GM23248 (cell line): ENCODE measurements around the gene SMYD3. TPM values are rescaled to one million over a fixed set of nuclear protein-coding genes. Genes with fewer than 3 reads are reported as not detected.

Experiments
- DNase-seq: peaks from one replicate; pipeline ENCODE4 v3.0.0-alpha.2; 2015
- H2AFZ ChIP-seq: fragments of 200-600 bp; sonication (generic); 2 replicates; pipeline ENCODE4 v1.6.1; 2016; ENCODE audit warnings: antibody characterized with exemption
- H3F3A ChIP-seq: fragments of 200-600 bp; sonication (generic); 2 replicates; pipeline ENCODE4 v1.6.1; 2016; ENCODE audit warnings: mild to moderate bottlenecking, antibody characterized with exemption, mixed run types; ENCODE audit not compliant: insufficient read depth
- H3K27ac ChIP-seq: fragments of 200-600 bp; sonication (generic); 2 replicates; pipeline ENCODE4 v1.5.1; 2016; ENCODE audit warnings: mild to moderate bottlenecking
- H3K27me3 ChIP-seq: fragments of 200-600 bp; sonication (generic); replicated peaks from 2 replicates; pipeline ENCODE4 v1.6.1; 2016; ENCODE audit warnings: mild to moderate bottlenecking; ENCODE audit not compliant: insufficient read depth
- H3K36me3 ChIP-seq: fragments of 200-600 bp; sonication (generic); 2 replicates; pipeline ENCODE4 v1.6.1; 2016; ENCODE audit warnings: low read depth, mild to moderate bottlenecking
- H3K4me1 ChIP-seq: fragments of 200-600 bp; sonication (generic); 2 replicates; pipeline ENCODE4 v1.6.1; 2016; ENCODE audit warnings: mild to moderate bottlenecking; ENCODE audit not compliant: insufficient read depth
- H3K4me2 ChIP-seq: fragments of 200-600 bp; sonication (generic); one replicate; pipeline ENCODE4 v1.6.1; 2016; ENCODE audit warnings: mild to moderate bottlenecking; ENCODE audit not compliant: unreplicated experiment
- H3K4me3 ChIP-seq: fragments of 200-600 bp; sonication (generic); 2 replicates; pipeline ENCODE4 v1.5.1; 2016; ENCODE audit warnings: mild to moderate bottlenecking
- H3K79me2 ChIP-seq: fragments of 200-600 bp; sonication (generic); 2 replicates; pipeline ENCODE4 v1.6.1; 2016; ENCODE audit warnings: mild to moderate bottlenecking; ENCODE audit not compliant: insufficient read depth
- H3K9ac ChIP-seq: fragments of 200-600 bp; sonication (generic); 2 replicates; pipeline ENCODE4 v1.6.1; 2016; ENCODE audit warnings: mild to moderate bottlenecking
- H3K9me2 ChIP-seq: fragments of 200-600 bp; sonication (generic); 2 replicates; pipeline ENCODE4 v1.6.1; 2016; ENCODE audit warnings: mixed run types, mild to moderate bottlenecking, moderate library complexity; ENCODE audit not compliant: insufficient read depth
- H3K9me3 ChIP-seq: fragments of 200-600 bp; sonication (generic); one replicate; pipeline ENCODE4 v1.6.1; 2017; ENCODE audit warnings: low read depth
- H4K20me1 ChIP-seq: fragments of 200-600 bp; sonication (generic); 2 replicates; pipeline ENCODE4 v1.6.0; 2016; ENCODE audit not compliant: insufficient read depth
- EZH2 ChIP-seq: fragments of 200-600 bp; sonication (generic); IDR thresholded peaks from 2 replicates; pipeline ENCODE4 v1.6.1; 2018; ENCODE audit warnings: antibody characterized with exemption, mild to moderate bottlenecking; ENCODE audit not compliant: insufficient read depth, poor library complexity, severe bottlenecking
- EZH2phosphoT487 ChIP-seq: fragments of 200-600 bp; sonication (generic); IDR thresholded peaks from 2 replicates; pipeline ENCODE4 v1.6.1; 2018; ENCODE audit warnings: antibody characterized with exemption, moderate library complexity, mild to moderate bottlenecking, low read depth; ENCODE audit not compliant: insufficient read depth
- WGBS, 2 experiments: methylation state at CpG; one replicate each; pipeline ENCODE4 v1.1.6; 2015 to 2017; ENCODE audit warnings: low lambda C conversion rate in 2 of 2, low coverage in 1 of 2; ENCODE audit errors: missing lambda C conversion rate in 2 of 2; 5-methylcytosine and 5-hydroxymethylcytosine counted together
- in situ Hi-C: fragments of 300-500 bp; cut with MboI; formaldehyde crosslinking; loops from 2 replicates; pipeline ENCODE4 v1.15.0; 2020
- polyA plus RNA-seq: library from polyadenylated mRNA; unstranded; fragments of >200 nt; fragmentation: Nextera tagmentation; extraction: Ambion mirVana; gene quantifications from 2 replicates; pipeline ENCODE4 v1.2.1, GENCODE V29; 2016
- total RNA-seq: library from RNA; depleted of rRNA; stranded (reverse); fragments of >200 nt; shearing (Covaris generic); gene quantifications from 2 replicates; pipeline ENCODE4 v1.2.3, GENCODE V29; 2014

SMYD3 gene
- total and polyA plus RNA-seq, 2 experiments from 2014 or later: 32.1 to 44.8 TPM

- no peaks in the 10 kb centered on the region for H3K79me2 ChIP-seq
- H3K27ac ChIP-seq: peak overlapping the region; percentile 79
- no peaks in the 10 kb centered on the region for H4K20me1 ChIP-seq
- H3F3A ChIP-seq: peaks cover 43% of the 10 kb centered on the region
- no peaks in the 10 kb centered on the region for H3K9me2 ChIP-seq
- TF ChIP-seq EZH2phosphoT487 (no peak), EZH2 (no peak)
- H3K4me3 ChIP-seq: peak overlapping the region; percentile 38
- 6 to 8% methylated on average over 3 of the region's 3 CpGs for WGBS, 2 experiments
- H3K4me2 ChIP-seq: peak overlapping the region; percentile 77
- peaks cover 30% of the 10 kb centered on the region for H3K4me1 ChIP-seq
- DNase-seq: peak; percentile 98
- no peaks in the 10 kb centered on the region for H3K27me3 ChIP-seq
- in situ Hi-C loops: no loop called here
- no peaks in the 10 kb centered on the region for H3K9me3 ChIP-seq
- H2AFZ ChIP-seq: peak overlapping the region; percentile 55
- H3K36me3 ChIP-seq: no peaks in the 10 kb centered on the region
- peak overlapping the region; percentile 59 for H3K9ac ChIP-seq
These were observed 718.8 kb downstream of the SMYD3 start for GRCh38 chr1:245788269-245788668.

DNA sequence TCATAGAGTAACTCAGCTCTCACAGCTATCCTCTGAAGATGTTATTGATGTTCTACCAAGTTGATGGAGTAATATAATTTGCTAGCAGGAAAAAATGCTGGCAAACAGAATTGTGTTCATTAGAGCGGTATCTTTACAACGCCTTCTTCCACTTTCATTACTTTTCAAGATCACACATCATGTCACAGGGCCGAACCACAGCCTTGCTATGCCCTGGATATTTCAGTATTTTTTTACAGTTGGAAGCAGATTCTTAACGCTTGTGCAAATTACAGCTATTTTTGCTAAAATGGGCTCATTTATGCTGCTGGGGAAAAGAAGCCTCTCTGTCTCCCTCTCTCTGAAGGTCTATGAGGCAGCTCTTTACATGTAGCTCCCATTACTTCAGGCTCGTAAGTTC, 720.1 kb downstream of the SMYD3 start:
- WGBS, 2 experiments: 85 to 87% methylated on average over 5 of the region's 5 CpGs
- no peak for DNase-seq
- Histone ChIP-seq H3K4me1 (peaks cover 30% of the 10 kb centered on the region), H2AFZ (no peak overlapping the region), H3K9me2 (no peaks in the 10 kb centered on the region), H3F3A (peaks cover 43% of the 10 kb centered on the region), H3K36me3 (no peaks in the 10 kb centered on the region), H3K27ac (no peak overlapping the region), H3K9ac (no peak overlapping the region), H3K4me2 (no peak overlapping the region), H3K4me3 (no peak overlapping the region), H3K79me2 (no peaks in the 10 kb centered on the region), H3K27me3 (no peaks in the 10 kb centered on the region), H3K9me3 (no peaks in the 10 kb centered on the region), H4K20me1 (no peaks in the 10 kb centered on the region)
- TF ChIP-seq EZH2 (no peak), EZH2phosphoT487 (no peak)
- in situ Hi-C loops: no loop called here

GRCh38 chr1:245779797-245780755, 727.0 kb downstream of the SMYD3 start:
- in situ Hi-C loops: no loop called here
- no peak overlapping the region for H3K9ac ChIP-seq
- 91 to 92% methylated on average over 9 of the region's 9 CpGs for WGBS, 2 experiments
- no peaks in the 10 kb centered on the region for H3K9me3 ChIP-seq
- TF ChIP-seq EZH2phosphoT487 (no peak), EZH2 (no peak)
- no peaks in the 10 kb centered on the region for H3K9me2 ChIP-seq
- DNase-seq: no peak
- no peak overlapping the region for H3K27ac ChIP-seq
- no peak overlapping the region for H3K4me3 ChIP-seq
- no peak overlapping the region for H2AFZ ChIP-seq
- H3K4me1 ChIP-seq: no peaks in the 10 kb centered on the region
- H3F3A ChIP-seq: no peaks in the 10 kb centered on the region
- H4K20me1 ChIP-seq: no peaks in the 10 kb centered on the region
- no peaks in the 10 kb centered on the region for H3K79me2 ChIP-seq
- no peaks in the 10 kb centered on the region for H3K36me3 ChIP-seq
- H3K4me2 ChIP-seq: no peak overlapping the region
- no peaks in the 10 kb centered on the region for H3K27me3 ChIP-seq

GRCh38 chr1:245777752-245778151, 729.3 kb downstream of the SMYD3 start:
- 97 to 98% methylated on average over 3 of the region's 3 CpGs for WGBS, 2 experiments
- Histone ChIP-seq H3K4me1 (peaks cover 3% of the 10 kb centered on the region; the same call in 1 of the 2 replicates), H3K36me3 (no peaks in the 10 kb centered on the region), H2AFZ (no peak overlapping the region), H3K27me3 (no peaks in the 10 kb centered on the region), H3K79me2 (no peaks in the 10 kb centered on the region), H3K4me2 (no peak overlapping the region), H4K20me1 (no peaks in the 10 kb centered on the region), H3K9ac (no peak overlapping the region), H3K4me3 (no peak overlapping the region), H3K9me2 (no peaks in the 10 kb centered on the region), H3K9me3 (no peaks in the 10 kb centered on the region), H3K27ac (no peak overlapping the region), H3F3A (0 out of 2 replicates have a peak, but pooled peaks cover under 1% of the 10 kb centered on the region)
- TF ChIP-seq EZH2 (no peak), EZH2phosphoT487 (no peak)
- no peak for DNase-seq
- in situ Hi-C loops: no loop called here
